ENCODE measurements around the gene INPP5A. TPM values are rescaled to one million over a fixed set of nuclear protein-coding genes. Genes with fewer than 3 reads are reported as not detected.

The INPP5A gene
- total RNA-seq, 4 donors from 2014 or later = 16.9 to 58.2 (median 29.5) TPM

- intact Hi-C loops (cut with DNase I) = no loop called here
- WGBS, 2 donors = 84 to 88% methylated on average over 7 to 12 of the region's 22 CpGs
Observed at GRCh38 chr10:132615341-132616169, 78.0 kb downstream of the INPP5A start.

DNA sequence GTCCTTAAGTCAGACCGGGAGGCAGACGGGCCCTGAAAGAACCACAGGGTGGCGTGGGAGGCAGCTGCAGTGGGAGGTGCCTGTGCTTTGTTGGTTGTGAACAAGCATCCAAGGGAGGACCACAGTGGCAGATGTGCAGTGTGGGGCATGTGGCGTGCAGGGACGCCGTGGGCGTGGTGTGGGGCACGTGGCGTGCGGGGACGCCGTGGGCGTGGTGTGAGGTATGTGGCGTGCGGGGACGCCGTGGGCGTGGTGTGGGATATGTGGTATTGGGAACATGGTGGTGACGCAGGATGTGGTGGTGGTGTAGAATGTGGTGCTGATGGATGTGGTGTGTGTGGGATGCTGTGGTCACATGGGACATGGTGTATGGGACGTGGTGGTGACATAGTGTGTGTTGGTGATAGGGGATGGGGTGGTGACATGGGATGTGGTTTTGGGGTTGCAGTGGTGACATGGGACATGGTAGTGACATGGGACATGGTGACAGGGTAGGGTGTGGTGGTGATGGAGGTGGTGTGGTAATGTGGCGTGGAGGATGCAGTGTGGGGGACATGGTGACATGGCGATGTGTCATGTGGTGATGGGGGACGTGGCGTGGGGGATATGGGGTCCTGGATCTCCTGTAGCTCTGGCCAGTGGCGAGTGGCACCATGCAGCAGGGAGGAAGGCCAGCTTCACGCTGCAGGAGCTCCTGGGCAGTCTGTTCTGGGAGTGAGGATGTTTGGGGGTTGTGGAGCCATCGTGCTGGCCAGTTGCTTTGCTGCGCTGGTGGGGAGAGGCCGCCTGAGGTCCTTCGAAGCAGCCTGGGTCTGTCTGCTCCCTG lies 78.8 kb downstream of the INPP5A start:
- intact Hi-C loops (cut with DNase I) = no loop called here
- Histone ChIP-seq H3K27me3 (no peaks in the 10 kb centered on the region), H3K27ac (no peak overlapping the region), H3K36me3 (peaks cover 0 to 23% (median 0%) of the 10 kb centered on the region in 3 donors), H3K4me1 (peaks cover 0 to 15% (median 3%) of the 10 kb centered on the region in 3 donors), H3K4me3 (no peak overlapping the region), H3K9me3 (peaks cover 0 to 24% (median 10%) of the 10 kb centered on the region in 3 donors)
- DNase-seq = no peak
- WGBS, 2 donors = 83 to 85% methylated on average over 22 to 26 of the region's 30 CpGs
- TF ChIP-seq POLR2A (IDR thresholded peaks at IDR 0.05) = no peak

More at GRCh38 chr10:132615341-132616169, 78.0 kb downstream of the INPP5A start:
- H3K27me3 ChIP-seq = no peaks in the 10 kb centered on the region
- H3K9me3 ChIP-seq = peaks cover 0 to 15% (median 10%) of the 10 kb centered on the region in 3 donors
- H3K27ac ChIP-seq = no peak overlapping the region
- DNase-seq = no peak
- no peak overlapping the region for H3K4me3 ChIP-seq
- H3K36me3 ChIP-seq = peaks cover 0 to 23% (median 0%) of the 10 kb centered on the region in 3 donors
- no peak for TF ChIP-seq CTCF (IDR thresholded peaks at IDR 0.05)
- no peak for TF ChIP-seq POLR2A (IDR thresholded peaks at IDR 0.05)
- peaks cover 0 to 23% (median 3%) of the 10 kb centered on the region in 3 donors for H3K4me1 ChIP-seq

- WGBS, 2 donors = 83 to 92% methylated on average over 7 of the region's 20 CpGs
- intact Hi-C loops (cut with DNase I) = no loop called here
Observed at GRCh38 chr10:132616996-132617736, 79.6 kb downstream of the INPP5A start.

DNA sequence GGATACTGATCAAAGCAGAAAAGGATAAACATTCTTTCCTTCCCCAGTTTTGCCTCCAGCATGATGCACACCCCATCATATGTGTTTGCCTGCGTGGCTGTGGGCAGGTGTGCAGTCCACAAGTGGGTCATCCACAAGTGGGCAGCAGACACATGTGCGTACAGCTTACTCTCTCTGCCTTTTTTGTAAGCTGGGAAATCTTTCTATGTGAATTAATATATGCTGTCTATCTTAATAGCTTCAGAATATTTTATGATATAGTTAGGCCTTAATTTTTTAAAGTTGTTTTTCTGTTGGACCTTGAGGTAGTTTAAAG lies 80.1 kb downstream of the INPP5A start:
- intact Hi-C loops (cut with DNase I) = no loop called here
- Histone ChIP-seq H3K27ac (no peak overlapping the region), H3K9me3 (peaks cover 0 to 31% (median 16%) of the 10 kb centered on the region in 3 donors), H3K27me3 (no peaks in the 10 kb centered on the region), H3K4me3 (no peak overlapping the region), H3K4me1 (peaks cover 0 to 5% (median under 1%) of the 10 kb centered on the region in 3 donors), H3K36me3 (peaks cover 0 to 23% (median 0%) of the 10 kb centered on the region in 3 donors)
- no peak for DNase-seq
- 93 to 100% methylated on average over 2 of the region's 2 CpGs for WGBS, 2 donors
- TF ChIP-seq CTCF (IDR thresholded peaks at IDR 0.05) (no peak), POLR2A (IDR thresholded peaks at IDR 0.05) (no peak)

More at GRCh38 chr10:132616996-132617736, 79.6 kb downstream of the INPP5A start:
- Histone ChIP-seq H3K27ac (no peak overlapping the region), H3K36me3 (peaks cover 0 to 23% (median 0%) of the 10 kb centered on the region in 3 donors), H3K9me3 (peaks cover 0 to 31% (median 16%) of the 10 kb centered on the region in 3 donors), H3K4me1 (peaks cover 0 to 10% (median 3%) of the 10 kb centered on the region in 3 donors), H3K4me3 (no peak overlapping the region), H3K27me3 (no peaks in the 10 kb centered on the region)
- TF ChIP-seq POLR2A (IDR thresholded peaks at IDR 0.05) = no peak
- TF ChIP-seq CTCF (IDR thresholded peaks at IDR 0.05) = no peak
- DNase-seq = no peak

DNA sequence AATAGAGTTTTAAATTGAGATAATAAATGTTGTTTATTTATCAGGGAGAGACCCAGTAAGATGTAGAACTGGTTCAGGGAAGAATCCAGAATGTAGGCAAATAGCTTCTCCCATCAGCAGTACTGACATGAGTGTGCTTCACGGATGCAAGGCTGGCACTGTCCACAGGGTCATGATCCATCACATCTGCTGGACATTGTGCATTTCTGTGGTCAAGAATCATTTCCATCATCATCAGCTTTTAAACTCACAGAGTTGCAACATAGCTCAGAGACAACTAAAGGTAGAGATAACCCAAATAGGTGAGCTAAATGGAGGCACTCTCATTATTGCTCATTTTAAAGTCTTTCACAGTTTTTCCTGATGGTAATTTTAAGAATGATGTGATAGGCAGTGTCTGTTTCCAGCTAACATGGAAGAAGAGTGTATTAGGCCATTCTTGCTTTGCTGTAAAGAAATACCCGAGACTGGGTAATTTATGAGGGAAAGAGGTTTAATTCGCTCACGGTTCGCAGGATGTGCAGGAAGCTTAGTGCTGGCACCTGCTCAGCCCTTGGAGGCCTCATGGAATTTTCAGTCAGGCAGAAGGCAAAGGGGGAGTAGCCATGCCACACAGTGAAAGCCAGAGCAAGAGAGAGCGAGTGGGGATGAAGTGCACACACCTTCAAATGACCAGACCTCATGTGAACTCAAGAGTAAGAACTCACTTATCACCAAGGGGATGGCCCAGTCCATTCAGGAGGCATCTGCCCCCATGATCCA lies 80.8 kb downstream of the INPP5A start:
- intact Hi-C loops (cut with DNase I) = no loop called here
- H3K4me1 ChIP-seq = no peaks in the 10 kb centered on the region
- H3K27me3 ChIP-seq = no peaks in the 10 kb centered on the region
- peaks cover 0 to 23% (median 0%) of the 10 kb centered on the region in 3 donors for H3K36me3 ChIP-seq
- H3K27ac ChIP-seq = no peak overlapping the region
- 78 to 93% methylated on average over 6 of the region's 6 CpGs for WGBS, 2 donors
- peaks cover 0 to 31% (median 16%) of the 10 kb centered on the region in 3 donors for H3K9me3 ChIP-seq
- no peak overlapping the region for H3K4me3 ChIP-seq
- TF ChIP-seq CTCF (IDR thresholded peaks at IDR 0.05) (no peak), POLR2A (IDR thresholded peaks at IDR 0.05) (no peak)
- no peak for DNase-seq
